ENCODE measurements around the gene AIM2.

DNA sequence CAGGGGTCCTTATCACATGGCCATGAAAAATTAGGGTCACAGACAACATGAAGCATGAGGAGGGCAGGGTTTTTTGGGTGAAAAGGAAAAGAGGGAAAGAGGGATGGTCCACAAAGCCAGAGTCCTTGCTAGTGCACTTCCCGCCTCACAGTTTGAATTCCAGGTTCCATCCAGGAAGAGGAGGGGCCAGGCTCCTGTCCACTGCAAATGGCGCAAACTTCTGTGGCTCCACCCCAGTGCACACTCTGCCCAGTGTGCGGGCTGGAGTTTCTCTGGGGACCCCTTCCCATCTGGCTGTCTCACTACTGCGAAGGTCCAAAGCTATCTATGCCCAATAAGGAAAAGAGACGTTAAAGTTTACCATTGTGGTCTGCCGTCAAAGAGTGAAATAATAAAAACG, 17.8 kb downstream of the AIM2 start:
- no peak for TF ChIP-seq POLR2A (IDR thresholded peaks at IDR 0.05)
- no peak for TF ChIP-seq EP300 (IDR thresholded peaks at IDR 0.05; ENCODE audit: low read depth)

Data from transverse colon (tissue), 1 donor.